IPS DF 6.9 (cell line): Measurements from ENCODE around the gene UTS2.

Experiments
- DNase-seq: peaks from one replicate; pipeline ENCODE4 v3.0.0-alpha.2; 2013; ENCODE audit warnings: low read depth, low spot score
- H3K27ac ChIP-seq: one replicate; pipeline ENCODE4 v1.5.1; 2013; ENCODE audit warnings: low read length, control low read depth
- H3K27me3 ChIP-seq: 2 replicates; pipeline ENCODE4 v1.6.1; 2013; ENCODE audit warnings: mild to moderate bottlenecking, low read length; ENCODE audit not compliant: control insufficient read depth, insufficient read depth
- H3K36me3 ChIP-seq: 2 replicates; pipeline ENCODE4 v1.6.1; 2013; ENCODE audit warnings: low read length; ENCODE audit not compliant: control insufficient read depth, insufficient read depth
- H3K4me1 ChIP-seq: 2 replicates; pipeline ENCODE4 v1.6.1; 2013; ENCODE audit warnings: low read length; ENCODE audit not compliant: control insufficient read depth, insufficient read depth
- H3K4me3 ChIP-seq: 2 replicates; pipeline ENCODE4 v1.5.1; 2013; ENCODE audit warnings: mild to moderate bottlenecking, low read length
- H3K9me3 ChIP-seq: 2 replicates; pipeline ENCODE4 v1.6.1; 2013; ENCODE audit warnings: low read length, inconsistent platforms; ENCODE audit not compliant: control insufficient read depth, insufficient read depth
- WGBS: extraction: QIAGEN DNeasy Blood & Tissue Kit; methylation state at CpG from one replicate; pipeline ENCODE4 v1.1.7; 2013; ENCODE audit warnings: mixed read lengths, missing lambda C conversion rate; ENCODE audit not compliant: insufficient read length, insufficient coverage; 5-methylcytosine and 5-hydroxymethylcytosine counted together

UTS2 gene

DNA sequence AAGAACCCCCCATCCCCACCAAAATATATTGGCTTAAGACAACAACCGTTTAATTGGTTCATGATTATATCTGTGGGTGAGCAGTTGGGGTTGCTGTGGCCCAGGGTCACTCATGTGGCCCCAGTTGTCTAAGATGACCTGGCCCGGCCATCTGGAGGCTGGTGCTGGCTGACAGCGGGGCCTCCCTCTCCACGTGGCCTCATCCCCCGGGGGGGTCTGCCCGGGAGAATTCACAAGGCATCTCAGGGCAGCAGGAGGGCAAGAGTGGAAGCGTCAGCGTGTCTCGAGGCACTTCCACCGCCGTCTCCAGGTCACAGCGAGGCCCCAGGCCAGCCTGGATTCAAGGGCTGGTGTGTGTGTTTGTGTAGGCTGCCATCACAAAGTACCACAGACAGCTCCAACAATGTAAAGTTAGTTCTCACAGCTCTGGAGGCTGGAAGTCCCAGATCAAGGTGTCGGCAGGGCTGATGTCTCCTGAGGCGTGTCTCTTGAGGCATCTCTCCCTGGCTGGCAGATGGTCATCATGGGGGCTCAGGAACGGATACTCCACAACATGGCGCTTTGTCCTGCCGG, 11.0 kb upstream of the UTS2 start:
- WGBS, result no CpG with 5 or more reads among the region's 17 CpGs
- H3K27me3 ChIP-seq, result no peaks in the 10 kb centered on the region
- H3K27ac ChIP-seq, result no peak overlapping the region
- no peaks in the 10 kb centered on the region for H3K9me3 ChIP-seq
- no peaks in the 10 kb centered on the region for H3K4me1 ChIP-seq
- DNase-seq, result no peak
- no peak overlapping the region for H3K4me3 ChIP-seq
- no peaks in the 10 kb centered on the region for H3K36me3 ChIP-seq

DNA sequence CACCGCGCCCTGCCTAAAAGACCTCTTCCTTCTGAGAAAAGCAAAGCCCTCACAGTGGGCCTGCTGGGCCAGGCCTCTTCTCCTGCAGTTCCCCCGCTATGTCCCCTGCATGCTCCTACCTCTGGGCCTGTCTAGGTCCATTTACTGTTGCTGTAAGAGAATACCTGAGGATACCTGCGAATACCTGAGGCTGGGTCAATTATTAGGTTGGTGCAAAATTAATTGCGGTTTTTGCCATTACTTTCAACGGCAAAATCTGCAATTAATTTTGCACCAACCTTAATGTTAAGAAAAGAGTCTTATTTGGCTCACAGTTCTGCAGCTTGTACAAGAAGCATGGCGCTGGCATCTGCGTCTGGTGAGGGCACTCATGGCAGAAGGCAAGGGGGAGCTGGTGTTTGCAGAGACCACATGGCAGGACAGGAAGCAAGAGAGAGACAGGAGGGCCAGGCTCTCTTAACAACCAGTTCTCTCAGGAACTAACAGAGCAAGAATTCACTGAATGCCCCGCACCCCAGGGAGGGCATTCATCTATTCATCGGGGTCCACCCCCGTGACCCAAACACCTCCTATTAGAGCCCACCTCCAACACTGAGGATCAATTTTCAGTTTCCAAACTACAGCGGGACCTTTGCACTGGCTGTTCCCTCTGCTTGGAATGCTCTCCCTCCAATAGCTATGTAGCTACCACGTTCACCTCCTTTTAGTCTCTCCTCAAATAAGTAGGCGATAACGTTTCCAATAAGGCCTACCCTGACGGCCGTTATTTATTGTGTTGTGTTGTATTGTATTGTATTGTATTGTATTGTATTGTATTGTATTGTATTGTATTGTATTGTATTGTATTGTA, 9.6 kb upstream of the UTS2 start:
- WGBS, result no CpG with 5 or more reads among the region's 17 CpGs
- Histone ChIP-seq H3K27ac (no peak overlapping the region), H3K4me1 (no peaks in the 10 kb centered on the region), H3K4me3 (no peak overlapping the region), H3K27me3 (no peaks in the 10 kb centered on the region), H3K36me3 (no peaks in the 10 kb centered on the region), H3K9me3 (no peaks in the 10 kb centered on the region)
- DNase-seq, result no peak

DNA sequence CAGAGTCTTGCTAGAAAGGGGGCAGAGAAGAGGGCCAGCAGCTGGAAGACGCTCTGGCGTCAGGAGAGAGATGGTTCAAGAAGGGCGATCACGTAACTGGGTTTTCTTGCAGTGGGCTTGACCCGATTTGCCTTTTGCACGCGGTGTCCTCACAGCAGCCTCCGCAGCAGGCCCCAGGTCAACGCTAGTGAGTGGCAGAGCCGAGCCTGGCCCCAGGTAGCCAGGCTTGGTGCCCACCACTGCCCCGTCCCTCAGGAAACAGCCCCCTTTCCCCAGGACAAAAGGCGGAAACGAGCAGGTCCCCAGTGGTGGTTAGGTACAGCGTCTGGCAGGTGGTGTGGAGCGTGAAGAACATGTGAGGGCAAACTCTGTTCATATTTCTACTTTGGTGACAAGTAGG, 8.6 kb upstream of the UTS2 start:
- Histone ChIP-seq H3K9me3 (no peaks in the 10 kb centered on the region), H3K27ac (no peak overlapping the region), H3K4me3 (no peak overlapping the region), H3K4me1 (no peaks in the 10 kb centered on the region), H3K36me3 (no peaks in the 10 kb centered on the region), H3K27me3 (no peaks in the 10 kb centered on the region)
- no CpG with 5 or more reads among the region's 15 CpGs for WGBS
- DNase-seq, result no peak

DNA sequence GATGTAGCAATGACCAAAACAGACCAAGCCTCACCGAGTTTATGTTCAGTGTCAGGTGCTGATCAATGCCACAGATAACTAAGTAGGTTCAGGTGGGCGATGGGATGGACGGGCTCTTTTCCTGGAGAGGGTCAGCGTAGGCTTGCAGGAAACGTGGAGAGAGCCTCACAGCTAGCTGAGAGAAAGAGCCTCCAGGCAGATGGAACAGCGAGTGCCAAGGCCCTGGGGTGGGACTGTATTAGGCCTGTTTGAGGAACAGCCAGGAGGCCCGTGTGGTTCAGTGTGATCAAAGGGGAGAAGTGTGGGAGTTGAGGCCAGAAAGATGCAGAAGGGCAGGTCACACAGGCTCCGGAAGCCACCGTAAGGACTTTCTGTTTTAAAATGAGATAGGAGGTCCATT, 7.3 kb upstream of the UTS2 start:
- Histone ChIP-seq H3K27me3 (no peaks in the 10 kb centered on the region), H3K36me3 (no peaks in the 10 kb centered on the region), H3K9me3 (no peaks in the 10 kb centered on the region), H3K4me1 (no peaks in the 10 kb centered on the region), H3K4me3 (no peak overlapping the region), H3K27ac (no peak overlapping the region)
- DNase-seq, result no peak
- no CpG with 5 or more reads among the region's 9 CpGs for WGBS

DNA sequence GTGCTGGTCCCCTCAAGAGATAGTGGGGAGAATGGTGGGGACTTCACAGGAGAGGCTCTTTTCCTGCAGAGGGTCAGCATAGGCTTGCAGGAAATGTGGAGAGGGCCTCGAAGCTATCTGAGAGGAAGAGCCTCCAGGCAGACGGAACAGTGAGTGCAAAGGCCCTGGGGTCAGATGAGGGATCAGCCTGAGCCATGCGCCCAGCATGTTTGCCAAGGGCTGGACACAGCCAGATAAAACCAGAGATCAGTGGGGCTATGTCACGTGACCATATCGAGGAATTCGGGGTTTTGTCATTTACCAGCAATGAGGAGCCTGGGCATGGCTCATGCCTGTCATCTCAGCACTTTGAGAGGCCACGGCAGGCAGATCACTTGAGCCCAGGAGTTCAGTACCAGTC, 6.5 kb upstream of the UTS2 start:
- no peaks in the 10 kb centered on the region for H3K9me3 ChIP-seq
- H3K4me3 ChIP-seq, result no peak overlapping the region
- no CpG with 5 or more reads among the region's 7 CpGs for WGBS
- no peaks in the 10 kb centered on the region for H3K36me3 ChIP-seq
- DNase-seq, result no peak
- H3K27ac ChIP-seq, result no peak overlapping the region
- no peaks in the 10 kb centered on the region for H3K27me3 ChIP-seq
- no peaks in the 10 kb centered on the region for H3K4me1 ChIP-seq

DNA sequence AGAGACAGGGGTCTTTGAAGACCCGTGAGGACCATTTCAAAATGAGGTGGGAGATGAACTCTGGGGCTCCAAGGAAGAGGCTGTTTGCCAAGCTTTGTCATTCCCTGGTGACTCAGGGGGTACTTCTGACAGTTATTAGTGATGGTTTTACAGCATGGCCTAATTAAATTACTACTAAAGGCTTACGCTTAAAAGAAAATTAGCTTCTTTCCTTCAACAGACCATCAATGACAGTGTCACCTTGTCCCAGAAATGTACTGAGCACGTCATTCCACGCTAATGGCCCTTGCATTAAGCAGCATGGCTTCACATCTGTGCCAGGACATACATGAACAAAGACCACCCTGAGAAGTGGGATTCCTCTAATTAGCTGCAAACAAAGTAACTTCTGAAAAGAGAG, 5.1 kb upstream of the UTS2 start:
- no peaks in the 10 kb centered on the region for H3K4me1 ChIP-seq
- H3K27me3 ChIP-seq, result no peaks in the 10 kb centered on the region
- WGBS, result no CpG with 5 or more reads among the region's 4 CpGs
- H3K27ac ChIP-seq, result no peak overlapping the region
- DNase-seq, result no peak
- no peak overlapping the region for H3K4me3 ChIP-seq
- no peaks in the 10 kb centered on the region for H3K9me3 ChIP-seq
- H3K36me3 ChIP-seq, result no peaks in the 10 kb centered on the region

DNA sequence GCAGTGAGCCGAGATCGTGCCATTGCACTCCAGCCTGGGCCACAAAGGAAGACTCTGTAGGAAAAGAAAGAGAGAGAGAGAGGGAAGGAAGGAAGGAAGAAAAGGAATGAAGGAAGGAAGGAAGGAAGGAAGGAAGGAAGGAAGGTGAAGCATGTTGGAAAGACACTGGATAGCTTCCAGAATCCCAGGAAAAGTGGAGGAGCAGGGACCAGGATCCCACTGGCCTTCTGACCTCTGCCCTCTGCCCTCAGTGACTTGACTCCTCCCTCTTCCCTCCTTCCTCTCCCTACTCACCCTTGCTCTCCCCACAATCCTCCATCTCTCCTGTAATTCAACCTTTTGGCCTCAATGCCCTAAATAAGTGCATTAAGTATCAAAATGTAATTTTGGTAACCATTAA, 4.1 kb upstream of the UTS2 start:
- no peaks in the 10 kb centered on the region for H3K36me3 ChIP-seq
- no peaks in the 10 kb centered on the region for H3K27me3 ChIP-seq
- no peak overlapping the region for H3K27ac ChIP-seq
- H3K9me3 ChIP-seq, result no peaks in the 10 kb centered on the region
- WGBS, result no CpG with 5 or more reads among the region's 2 CpGs
- no peak for DNase-seq
- no peaks in the 10 kb centered on the region for H3K4me1 ChIP-seq
- no peak overlapping the region for H3K4me3 ChIP-seq

DNA sequence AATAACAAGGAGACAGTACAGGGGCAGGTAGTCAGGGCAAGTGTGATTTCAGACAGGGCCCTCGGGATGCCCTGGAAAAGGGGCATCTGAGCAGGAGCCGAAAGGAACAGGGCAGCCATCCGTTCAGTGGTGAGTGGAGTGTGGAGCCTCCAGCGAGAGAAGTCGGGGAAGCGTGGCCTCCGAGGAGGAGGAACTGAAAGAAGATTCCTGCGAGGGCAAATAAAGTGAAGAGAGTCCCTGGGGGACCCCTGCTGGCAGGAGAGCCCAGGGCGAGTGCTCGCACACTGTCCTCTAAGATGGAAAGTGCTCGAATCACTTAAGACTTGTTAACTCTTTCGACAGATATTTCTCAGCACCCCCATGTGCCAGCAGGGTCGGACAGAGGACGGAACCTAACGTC, 3.5 kb upstream of the UTS2 start:
- no peak overlapping the region for H3K4me3 ChIP-seq
- no peaks in the 10 kb centered on the region for H3K9me3 ChIP-seq
- WGBS, result no CpG with 5 or more reads among the region's 15 CpGs
- no peak for DNase-seq
- no peaks in the 10 kb centered on the region for H3K27me3 ChIP-seq
- no peak overlapping the region for H3K27ac ChIP-seq
- H3K4me1 ChIP-seq, result no peaks in the 10 kb centered on the region
- H3K36me3 ChIP-seq, result no peaks in the 10 kb centered on the region

DNA sequence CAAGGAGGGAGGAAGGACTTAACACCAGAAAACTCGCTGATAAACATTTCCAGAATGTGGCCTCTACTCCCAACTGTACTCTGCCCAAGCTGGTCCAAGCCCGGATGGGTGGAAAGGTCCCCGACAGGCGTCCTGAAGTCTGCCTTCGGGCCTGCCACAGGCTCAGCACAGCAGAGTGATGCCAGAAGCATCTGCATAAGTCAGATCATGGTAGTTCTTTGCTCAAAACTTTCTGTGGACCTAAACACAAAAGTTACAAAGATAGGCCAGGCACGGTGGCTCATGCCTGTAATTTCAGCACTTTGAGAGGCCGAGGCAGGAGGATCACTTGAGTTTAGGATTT, 790 bp upstream of the UTS2 start:
- H3K9me3 ChIP-seq, result no peaks in the 10 kb centered on the region
- no peaks in the 10 kb centered on the region for H3K36me3 ChIP-seq
- no CpG with 5 or more reads among the region's 7 CpGs for WGBS
- no peaks in the 10 kb centered on the region for H3K4me1 ChIP-seq
- no peak overlapping the region for H3K4me3 ChIP-seq
- H3K27me3 ChIP-seq, result no peaks in the 10 kb centered on the region
- H3K27ac ChIP-seq, result no peak overlapping the region
- no peak for DNase-seq

DNA sequence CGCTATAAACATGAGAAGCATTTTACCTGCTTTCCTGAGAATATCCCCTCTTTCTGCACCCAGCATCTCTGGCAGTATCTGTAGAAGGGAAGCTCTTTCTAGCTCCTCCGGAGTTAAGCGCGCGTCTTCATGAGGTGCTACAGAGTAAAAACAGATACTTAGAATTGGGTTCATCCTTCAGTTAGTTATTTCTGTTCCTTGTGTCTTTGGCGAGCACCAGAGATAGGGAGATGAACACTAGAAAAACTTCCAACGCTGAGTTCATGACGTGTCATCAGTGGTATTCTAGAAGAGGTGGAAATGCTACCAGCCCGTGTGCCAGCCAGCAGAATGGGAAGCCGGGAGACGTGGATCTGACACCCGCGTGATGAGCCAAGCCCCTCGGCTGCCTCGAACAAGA, 2.1 kb downstream of the UTS2 start:
- no peak overlapping the region for H3K4me3 ChIP-seq

DNA sequence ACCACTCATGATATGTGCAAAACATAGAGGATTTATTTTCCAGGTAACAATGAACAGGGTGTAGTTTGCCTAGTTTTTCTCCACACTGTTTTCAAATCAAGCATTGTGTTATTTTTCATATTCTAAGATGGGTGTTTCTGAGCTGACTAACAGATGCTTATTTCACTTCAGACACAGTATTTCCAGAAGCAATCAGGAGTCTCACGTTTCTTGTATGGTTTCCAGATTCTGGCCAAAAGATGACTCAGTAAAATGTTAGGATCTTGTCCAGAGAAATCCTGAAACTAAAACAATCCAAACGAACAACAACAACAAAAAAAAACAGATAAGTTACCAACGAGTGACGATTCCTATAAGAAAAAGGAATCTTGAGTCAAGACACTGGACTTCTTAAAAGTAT, 5.3 kb downstream of the UTS2 start:
- no CpG with 5 or more reads among the region's 4 CpGs for WGBS
- no peak for DNase-seq

More for the DNA sequence above, 2.1 kb downstream of the UTS2 start:
- Histone ChIP-seq H3K9me3 (no peaks in the 10 kb centered on the region), H3K36me3 (no peaks in the 10 kb centered on the region; the same call in 1 of the 2 replicates), H3K27ac (no peak overlapping the region), H3K27me3 (no peaks in the 10 kb centered on the region), H3K4me1 (no peaks in the 10 kb centered on the region)
- DNase-seq, result no peak
- no CpG with 5 or more reads among the region's 15 CpGs for WGBS

More for the DNA sequence above, 5.3 kb downstream of the UTS2 start:
- Histone ChIP-seq H3K4me1 (no peaks in the 10 kb centered on the region), H3K9me3 (no peaks in the 10 kb centered on the region), H3K4me3 (no peak overlapping the region), H3K27me3 (no peaks in the 10 kb centered on the region), H3K36me3 (no peaks in the 10 kb centered on the region; the same call in 1 of the 2 replicates), H3K27ac (no peak overlapping the region)
